AML-193 (cell line): ENCODE results near the gene ARMC7.

Experiments
- DNase-seq, 2 experiments: peaks; one replicate each; lab custom pipeline; 2025; lab: John Stamatoyannopoulos, UW

ARMC7 gene

GRCh38 chr17:75078284-75079022, 31.3 kb upstream of the ARMC7 start:
- no peak for DNase-seq

DNA sequence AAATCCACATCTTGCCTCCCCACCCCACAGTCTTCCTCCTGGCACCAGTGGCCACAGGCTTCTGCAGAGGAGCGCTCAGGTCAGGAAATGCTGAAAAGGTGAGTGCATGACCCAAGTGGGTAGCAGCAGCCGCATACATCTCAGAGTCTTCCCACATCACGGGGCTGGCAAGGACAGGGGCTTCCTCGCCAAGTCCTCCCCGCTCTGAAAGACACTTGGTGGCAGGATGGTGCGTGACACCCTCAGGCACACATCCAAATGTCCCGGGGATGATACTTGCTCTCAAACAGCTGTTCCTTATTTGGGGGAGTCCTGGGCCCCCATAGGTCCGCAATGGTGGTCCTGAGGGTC, 30.8 kb upstream of the ARMC7 start:
- DNase-seq: no peak

DNA sequence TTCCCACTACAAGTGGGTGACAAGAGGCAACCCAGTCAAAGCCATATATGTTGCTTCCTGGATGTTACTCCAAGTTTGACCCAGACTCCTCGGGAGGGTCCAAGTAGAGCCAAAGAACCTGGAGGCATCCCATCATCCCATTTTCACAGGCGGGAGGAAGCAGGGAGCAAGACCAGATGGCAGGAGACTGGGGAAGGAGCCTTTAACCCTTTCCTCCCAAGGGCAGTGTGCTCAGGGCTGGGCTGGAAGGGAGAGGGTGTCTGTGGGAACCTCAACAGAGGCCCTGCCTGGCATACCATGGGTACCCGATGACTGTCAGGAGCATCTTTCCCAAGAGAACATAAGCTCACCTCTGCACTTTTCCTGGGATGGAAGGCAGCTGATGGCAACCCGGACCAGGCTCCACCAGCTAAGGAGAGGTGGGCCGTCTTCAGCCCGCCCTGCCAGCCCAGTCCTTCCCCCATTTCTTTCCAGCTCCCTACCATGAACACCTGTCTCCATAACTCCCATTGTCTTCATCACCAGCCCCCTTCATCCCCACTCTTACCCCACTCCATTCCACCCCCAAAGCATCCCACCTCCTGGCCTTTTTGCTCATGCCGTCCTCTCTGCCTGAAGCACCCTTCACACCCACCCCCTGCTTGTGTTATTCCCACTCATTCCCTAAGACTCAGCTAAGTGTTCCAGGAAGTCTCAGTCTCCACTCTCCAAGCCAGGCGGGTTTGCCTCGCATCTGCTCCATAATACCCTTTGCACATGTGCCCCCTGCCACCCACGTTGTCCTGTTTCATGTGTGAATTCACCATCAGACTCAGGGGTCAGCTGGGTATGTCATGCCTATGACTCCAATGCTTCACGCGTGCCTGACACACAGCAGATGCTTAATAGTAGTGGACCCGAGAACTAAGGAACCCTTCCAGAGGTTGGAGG, 27.9 kb upstream of the ARMC7 start:
- DNase-seq: no peak

DNA sequence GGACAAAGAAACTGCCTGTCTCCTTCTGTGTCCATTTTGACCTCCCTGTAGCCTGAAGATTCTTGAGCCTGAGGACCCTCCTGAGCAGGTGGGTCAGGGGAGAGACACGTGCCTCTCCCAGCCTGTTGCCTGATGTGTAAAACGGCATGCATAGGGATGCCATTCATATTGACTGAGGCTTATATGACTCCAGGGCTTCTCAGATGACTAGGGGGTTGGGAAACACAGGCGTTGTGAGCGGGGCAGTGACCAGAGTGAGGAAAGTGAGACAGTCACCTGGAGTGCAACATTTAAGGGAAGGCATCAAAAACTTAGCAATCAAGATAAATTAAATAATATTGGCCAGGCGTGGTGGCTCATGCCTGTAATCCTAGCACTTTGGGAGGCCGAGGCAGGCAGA, 27.1 kb upstream of the ARMC7 start:
- DNase-seq: no peak

DNA sequence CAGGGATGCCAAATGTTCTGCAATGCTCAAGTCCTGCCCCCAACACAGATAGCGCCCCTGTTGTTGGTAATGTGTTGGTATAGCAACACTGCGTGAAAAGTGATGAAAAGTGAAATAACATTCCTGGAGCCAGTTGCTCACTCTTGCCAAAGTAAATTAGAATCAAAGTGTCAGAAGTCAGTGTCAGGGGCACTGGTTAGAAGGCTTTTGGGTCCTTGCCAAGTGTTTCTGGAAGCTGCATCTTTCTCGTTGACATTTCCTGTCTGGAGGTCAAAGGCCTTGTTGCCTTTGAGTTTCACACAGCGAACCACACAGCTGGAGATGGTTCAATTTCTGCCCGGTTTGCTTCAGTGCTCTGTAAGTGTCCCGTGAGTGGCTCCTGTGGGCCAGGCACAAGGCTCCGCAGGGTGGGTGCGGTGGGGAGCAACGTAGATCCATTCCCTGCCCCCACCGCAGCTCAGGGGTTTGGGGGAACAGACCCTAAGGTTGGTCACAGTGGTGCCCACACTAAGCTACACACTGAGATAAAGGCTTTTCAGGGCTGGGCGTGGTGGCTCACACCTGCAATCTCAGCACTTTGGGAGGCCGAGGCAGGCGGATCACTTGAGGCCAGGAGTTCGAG, 25.6 kb upstream of the ARMC7 start:
- no peak for DNase-seq

DNA sequence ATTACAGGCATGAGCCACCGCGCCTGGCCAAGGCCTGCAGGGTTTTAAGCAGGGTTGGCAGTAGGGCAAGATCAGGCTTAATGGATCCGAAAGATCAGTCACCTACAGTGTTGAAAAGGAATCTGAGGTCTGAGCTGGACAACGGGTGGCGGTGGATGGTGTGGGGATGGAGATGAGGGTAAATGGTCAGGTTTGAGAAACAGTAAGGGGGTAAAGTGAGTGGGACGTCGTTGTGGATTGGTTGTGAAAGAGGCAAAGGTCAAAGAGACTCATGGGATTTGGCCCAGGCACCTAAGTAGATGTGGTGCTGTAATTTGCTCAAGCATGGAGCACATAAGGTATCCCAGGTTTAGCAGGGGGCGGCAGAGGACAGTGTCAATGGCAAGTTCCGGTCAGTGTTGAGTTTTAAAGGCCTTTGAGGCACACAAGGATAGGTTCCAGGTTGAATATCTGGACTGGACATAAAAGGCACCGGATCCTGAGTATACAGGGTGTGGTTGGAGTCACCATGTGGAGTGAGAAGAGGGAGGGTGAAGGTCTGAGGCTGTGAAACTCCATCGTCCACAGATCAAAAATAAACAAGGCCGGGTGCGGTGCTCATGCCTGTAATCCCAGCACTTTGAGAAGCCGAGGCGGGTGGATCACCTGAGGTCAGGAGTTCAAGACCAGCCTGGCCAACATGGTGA, 23.1 kb upstream of the ARMC7 start:
- no peak for DNase-seq

- no peak for DNase-seq
Measured at GRCh38 chr17:75087182-75087557, 22.6 kb upstream of the ARMC7 start.

- peak; percentile 92 to 93 for DNase-seq
Measured at GRCh38 chr17:75087558-75088453, 22.0 kb upstream of the ARMC7 start, which contains the start of gene SLC16A5. TSS of gene SLC16A5 (plus strand) at chr17:75087954. CDS start at chr17:75093637, 5,683 bp downstream.

- DNase-seq: peak; percentile 38 to 42
Measured at GRCh38 chr17:75088465-75089417, 21.0 kb upstream of the ARMC7 start.

GRCh38 chr17:75090871-75091854, 18.6 kb upstream of the ARMC7 start:
- DNase-seq: no peak

- DNase-seq: no peak
Measured at GRCh38 chr17:75091855-75092327, 17.9 kb upstream of the ARMC7 start.

DNA sequence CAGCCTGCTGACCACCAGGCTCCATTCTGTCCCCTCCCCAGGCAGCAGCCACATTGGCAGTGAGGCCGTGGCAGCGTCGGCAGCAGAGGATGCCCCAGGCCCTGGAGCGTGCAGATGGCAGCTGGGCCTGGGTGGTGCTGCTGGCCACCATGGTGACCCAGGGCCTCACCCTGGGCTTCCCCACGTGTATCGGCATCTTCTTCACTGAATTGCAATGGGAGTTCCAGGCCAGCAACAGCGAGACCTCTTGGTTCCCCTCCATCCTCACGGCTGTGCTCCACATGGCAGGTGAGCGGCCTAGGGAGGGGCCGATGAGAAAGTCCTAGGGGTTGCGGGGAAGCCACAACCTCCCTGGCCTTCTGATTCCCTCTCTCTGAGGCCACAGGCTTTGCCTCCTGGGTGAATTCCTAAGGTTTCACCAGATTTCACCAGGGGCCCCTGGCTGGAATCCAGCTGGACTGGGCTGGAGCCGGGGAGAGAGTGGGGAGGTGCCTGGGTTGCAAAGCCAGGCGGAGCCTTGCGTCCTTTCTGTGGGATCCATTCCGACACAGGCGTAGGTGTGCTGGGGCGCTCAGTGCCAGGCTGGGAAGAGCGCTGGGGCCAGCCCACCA, 16.1 kb upstream of the ARMC7 start:
- DNase-seq: no peak

DNA sequence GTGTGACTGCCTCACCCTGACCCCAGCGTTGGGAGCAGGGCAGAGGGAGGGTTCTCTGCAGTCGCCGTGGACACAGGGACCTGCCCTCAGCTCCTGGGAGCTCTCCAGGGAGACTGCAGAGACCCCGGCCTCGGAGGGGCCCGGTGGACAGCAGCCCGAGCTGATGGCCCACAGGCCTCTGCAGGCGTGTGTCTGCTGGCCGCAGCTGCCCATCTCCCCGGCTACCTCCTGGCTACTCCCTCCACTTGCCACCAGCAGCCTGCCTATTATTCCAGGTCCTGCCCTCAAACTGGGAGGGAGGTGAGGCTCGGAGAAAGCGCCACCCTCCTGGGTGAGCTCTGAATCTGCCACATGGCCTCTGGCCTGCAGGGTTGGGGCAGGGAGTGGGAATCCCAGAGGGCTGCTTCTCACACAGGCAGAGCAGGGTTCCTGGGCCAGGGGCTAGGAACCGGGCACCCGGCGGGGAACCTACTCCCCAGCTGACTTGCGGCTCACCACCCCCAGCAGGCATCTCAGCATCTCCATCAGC, 14.8 kb upstream of the ARMC7 start:
- no peak for DNase-seq

DNA sequence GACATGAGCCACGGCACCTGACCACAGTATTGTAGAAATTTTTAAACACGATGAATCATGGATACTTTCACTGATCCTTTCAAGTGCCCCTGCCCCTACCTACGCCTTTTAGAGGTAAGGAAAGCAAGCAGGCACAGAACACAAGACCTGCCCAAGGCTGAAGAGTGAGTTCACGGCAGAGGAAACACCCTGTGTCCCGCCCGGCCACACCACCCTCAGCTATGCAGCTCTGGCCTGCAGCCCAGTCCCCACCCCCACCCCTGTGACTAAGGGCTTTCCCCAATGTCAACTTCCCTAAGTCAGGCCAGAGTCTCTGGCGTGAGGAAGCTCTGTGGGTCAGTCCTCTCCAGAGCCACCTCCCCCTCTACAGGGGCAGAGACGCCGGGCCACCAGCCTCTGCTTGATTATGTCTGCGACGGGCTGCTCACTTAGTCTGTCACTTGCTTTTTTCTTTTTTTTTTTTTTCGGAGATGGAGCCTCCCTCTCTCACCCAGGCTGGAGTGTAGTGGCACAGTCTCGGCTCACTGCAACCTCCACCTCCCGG, 13.6 kb upstream of the ARMC7 start:
- peak; percentile 96 to 97 for DNase-seq

GRCh38 chr17:75097865-75098264, 11.9 kb upstream of the ARMC7 start:
- DNase-seq: no peak

GRCh38 chr17:75098861-75099260, 10.9 kb upstream of the ARMC7 start:
- DNase-seq: no peak

DNA sequence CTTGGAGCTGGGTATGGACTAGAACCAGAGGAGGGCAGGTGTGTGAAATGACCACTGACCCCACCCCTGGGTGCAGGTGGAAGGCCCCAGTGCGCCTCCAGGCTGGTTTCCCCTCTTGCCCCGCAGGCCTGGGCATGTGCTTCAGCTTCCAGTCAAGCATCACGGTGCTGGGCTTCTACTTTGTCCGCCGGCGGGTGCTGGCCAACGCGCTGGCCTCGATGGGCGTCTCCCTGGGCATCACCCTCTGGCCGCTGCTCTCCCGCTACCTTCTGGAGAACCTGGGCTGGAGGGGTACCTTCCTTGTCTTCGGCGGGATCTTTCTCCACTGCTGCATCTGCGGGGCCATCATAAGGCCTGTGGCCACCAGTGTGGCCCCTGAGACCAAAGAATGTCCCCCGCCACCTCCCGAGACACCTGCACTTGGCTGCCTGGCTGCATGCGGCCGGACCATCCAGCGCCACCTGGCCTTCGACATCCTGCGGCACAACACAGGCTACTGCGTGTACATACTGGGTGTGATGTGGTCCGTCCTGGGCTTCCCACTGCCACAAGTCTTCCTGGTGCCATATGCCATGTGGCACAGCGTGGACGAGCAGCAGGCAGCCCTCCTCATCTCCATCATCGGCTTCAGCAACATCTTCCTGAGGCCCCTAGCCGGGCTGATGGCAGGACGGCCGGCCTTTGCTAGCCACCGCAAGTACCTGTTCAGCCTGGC, 9.7 kb upstream of the ARMC7 start:
- no peak for DNase-seq
